HG03135 (cell line): ENCODE data around the gene MAP2K7.
"Not testable (repeated sequence)": the region's sequence is repeated elsewhere in the genome, so short reads cannot be mapped to it uniquely, and the experiment has no call there.

Experiments
- ATAC-seq: cut with Tn5 transposase; IDR thresholded peaks from one replicate; pipeline ENCODE4 v1.9.1; 2021; ENCODE audit warnings: mild to moderate bottlenecking, moderate library complexity; ENCODE audit not compliant: unreplicated experiment

Gene MAP2K7

DNA sequence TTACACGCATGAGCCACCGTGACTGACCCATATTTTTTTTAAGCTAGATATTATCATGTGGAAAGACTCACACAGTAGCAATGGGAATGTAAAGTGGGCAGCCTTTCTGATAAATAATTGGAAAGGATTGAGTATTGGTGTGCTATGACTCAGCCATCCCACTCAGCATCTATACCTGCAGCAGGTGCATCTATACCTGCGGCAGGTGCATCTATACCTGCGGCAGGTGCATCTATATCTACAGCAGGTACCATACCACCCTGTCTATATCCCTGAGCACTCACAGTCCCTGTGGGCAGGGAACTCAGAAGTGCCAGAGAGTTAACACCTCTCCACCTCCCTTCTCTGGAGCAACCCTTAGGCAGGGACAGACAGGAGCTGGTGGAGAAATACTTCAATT is 20.6 kb upstream of the MAP2K7 start:
- no peak for ATAC-seq

DNA sequence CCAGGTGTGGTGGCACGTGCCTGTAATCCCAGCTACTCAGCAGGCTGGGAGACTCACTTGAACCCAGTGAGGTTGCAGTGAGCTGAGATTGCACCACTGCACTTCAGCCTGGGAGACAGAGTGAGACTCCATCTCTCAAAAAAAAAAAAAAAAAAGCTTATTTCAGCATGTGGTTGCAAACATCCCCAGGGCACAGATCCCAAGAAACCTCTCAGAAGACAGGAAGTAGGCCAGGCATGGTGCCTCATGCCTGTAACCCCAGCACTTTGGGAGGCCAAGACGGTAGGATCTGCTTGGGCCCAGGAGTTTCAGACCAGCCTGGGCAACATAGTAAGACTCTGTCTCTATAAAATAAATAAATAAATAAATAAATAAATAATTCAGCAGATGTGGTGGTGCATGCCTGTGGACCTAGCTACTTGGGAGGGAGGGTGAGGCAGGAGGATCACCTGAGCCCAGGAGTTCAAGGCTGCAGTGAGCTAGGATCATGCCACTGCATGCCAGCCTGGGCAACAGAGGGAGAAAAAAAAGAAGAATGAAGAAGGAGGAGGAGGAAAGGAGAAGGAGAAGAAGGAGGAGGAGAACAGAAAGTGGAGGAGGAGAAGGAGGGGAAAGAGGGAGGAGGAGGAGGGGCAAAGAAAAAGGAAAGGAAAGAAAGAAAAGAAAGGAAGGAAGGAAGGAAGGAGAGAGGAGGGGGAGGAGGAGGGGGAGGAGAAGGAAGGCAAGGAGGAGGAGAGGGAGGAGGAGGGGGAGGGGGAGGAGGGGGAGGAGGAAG is 19.7 kb upstream of the MAP2K7 start:
- ATAC-seq = no peak

DNA sequence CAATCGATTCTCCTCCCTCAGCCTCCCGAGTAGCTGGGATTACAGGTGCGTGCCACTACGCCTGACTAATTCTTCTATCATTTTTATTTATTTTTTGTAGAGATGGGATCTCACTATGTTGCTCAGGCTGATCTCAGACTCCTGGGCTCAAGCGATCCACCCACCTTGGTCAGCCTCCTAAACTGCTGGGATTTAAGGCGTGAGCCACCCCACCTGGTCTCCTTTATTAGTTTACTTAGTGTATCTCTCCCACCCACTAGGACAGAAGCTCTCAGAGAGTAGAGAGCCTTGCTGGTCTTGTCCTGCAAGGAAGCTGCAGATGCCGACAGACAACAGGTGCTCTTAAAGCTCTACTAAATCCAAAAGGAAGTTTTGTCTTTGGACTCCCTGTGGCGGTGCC is 17.9 kb upstream of the MAP2K7 start:
- no peak for ATAC-seq

DNA sequence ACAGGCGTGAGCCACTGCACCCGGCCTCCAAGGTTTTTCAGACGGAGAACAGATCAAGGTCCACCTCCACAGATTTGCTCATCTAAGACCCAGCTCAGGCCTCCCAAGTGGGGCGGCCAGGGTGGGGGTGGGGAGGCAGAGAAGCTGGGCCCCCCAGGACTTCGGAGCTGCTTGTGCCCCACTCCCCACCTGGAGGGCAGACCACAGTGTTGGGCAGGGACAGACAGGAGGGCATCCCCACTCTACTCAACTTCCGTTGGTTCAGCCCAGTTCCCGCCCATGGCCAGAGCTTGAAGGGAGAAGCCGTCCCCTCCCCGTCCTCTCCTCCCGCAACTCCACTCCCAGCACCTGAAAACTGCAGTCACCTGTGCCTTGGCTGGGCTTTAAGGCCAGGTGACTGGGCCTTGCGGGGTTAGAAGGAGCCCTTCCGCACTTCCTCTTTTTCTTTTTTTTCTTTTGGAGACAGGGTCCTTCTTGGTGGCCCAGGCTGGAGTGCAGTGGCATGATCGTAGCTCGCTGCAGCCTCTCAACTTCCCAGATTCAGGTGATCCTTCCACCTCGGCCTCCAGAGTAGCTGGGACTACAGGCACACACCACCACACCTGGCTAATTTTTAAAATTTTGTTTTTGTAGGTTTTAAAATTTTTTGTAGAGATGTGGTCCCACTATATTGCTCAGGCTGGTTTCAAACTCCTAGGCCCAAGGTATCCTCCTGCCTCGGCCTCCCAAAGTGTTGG is 16.1 kb upstream of the MAP2K7 start:
- no peak for ATAC-seq

DNA sequence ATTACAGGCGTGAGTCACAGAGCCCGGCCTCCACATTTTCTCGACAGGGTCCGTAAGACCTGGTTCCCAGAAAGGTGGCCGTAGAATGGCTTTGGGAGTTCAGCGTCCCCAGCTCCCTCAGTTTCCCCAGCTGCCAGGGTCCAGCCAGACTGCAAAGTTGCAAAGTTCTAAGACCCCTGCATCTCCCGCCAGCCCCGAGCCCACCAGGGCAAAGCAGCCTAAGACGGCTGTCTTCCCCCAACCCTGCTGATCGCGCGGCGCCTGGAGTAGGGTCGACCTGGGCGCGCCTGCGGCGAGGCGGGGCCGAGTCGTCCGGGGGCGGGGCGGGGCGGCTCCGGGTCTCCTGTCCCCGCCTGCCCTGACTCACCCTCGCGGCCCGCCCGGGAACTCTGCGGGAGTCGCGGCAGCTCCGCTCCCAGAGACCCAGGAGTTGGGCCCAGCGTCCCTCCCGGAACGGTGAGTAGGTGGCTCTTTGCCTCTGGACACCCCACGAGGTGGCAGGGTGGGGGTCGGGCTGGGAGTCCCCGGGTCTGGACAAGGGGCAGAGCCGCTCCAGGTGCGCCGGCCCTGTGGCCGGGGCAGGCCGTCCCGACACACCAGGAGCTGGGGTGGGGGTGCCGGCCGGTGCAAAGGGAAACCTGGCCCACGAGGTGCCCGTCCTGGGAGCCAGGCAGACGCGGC is 15.4 kb upstream of the MAP2K7 start, which contains the start of gene LRRC8E:
Gene LRRC8E (plus strand): TSS at position 366 of the 681 bp plus-strand sequence. CDS start 7,094 bp downstream, outside the sequence.
- ATAC-seq = no peak

DNA sequence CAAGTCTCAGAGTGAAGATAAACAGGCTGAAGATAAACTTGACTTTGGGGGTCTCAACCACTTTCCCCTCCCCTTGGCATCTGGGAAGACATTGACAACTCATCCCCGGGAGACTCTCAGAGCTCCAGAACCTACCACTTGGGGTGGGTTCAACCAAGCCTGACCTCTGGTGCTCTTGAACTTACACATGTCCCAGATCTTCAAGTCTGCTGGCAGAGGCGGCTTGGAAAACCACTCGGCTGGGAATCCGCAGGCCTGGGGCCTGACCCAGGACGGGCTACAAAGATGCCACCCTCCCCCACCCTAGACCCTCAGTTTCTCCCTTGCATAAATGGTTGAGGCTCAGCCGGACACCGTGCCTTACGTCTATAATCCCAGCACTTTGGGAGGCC is 14.9 kb upstream of the MAP2K7 start:
- no peak for ATAC-seq

DNA sequence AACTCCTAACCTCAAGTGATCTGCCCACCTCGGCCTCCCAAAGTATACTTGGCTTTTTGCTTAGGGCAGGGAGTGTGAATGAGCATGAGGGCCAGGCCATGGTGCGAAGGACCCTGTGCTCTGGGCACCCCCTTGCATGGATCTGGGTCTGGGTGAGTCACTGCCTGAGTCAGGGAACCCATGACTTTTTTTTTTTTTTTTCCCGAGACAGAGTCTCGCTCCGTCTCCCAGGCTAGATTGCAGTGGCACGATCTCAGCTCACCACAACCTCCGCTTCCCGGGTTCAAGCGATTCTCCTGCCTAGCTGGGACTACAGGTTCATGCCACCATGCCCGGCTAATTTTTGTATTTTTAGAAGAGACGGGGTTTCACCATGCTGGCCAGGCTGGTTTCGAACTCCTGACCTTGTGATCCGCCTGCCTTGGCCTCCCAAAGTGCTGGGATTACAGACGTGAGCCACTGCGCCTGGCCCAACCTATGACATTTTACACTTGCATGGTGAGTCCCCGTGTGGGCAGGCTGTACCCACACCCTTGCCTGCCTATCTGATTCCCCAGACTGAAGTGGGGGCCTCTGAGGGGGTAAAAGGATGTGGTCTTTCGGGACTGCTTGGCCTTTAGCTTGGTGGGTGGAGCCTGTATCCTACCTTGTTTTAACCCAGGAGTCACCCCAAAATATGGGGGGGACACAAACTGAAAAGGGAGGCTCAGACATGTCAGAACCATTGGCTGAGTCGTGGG is 10.1 kb upstream of the MAP2K7 start:
- not testable (repeated sequence) for ATAC-seq

DNA sequence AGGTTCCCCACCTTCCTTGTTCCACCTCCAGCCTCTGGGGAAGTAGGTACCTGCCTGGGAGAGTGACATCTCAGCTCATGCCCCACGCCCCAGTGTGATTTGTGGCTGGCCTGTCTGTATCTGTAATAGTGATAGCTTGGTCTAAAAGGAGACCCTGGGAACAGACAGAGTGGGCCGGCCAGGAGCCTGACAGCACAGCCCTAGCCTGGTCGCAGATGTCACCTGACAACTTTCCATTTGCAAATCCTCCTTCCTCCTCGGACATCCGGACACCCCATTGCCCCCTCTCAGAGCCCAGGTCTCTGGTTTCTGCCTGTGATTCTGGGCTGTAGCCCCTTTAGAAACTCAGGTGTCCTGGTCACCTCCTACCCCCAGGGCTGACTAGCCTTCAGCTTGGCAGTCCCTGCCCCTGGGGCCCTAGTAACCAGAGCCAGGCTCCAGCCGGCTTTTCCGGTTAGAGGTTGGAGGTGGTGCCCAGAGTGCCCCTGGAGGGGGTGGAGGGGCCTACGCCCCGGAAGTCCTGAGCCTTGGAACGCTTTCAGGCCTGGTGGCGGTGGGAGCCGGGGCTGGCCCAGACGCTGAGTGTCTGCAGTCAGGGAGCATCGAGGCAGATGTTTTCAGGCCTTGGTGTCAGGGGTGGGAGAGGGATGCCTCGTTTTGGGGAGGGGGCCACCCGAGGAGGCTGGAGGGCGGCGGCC is 8.9 kb upstream of the MAP2K7 start:
- no peak for ATAC-seq

DNA sequence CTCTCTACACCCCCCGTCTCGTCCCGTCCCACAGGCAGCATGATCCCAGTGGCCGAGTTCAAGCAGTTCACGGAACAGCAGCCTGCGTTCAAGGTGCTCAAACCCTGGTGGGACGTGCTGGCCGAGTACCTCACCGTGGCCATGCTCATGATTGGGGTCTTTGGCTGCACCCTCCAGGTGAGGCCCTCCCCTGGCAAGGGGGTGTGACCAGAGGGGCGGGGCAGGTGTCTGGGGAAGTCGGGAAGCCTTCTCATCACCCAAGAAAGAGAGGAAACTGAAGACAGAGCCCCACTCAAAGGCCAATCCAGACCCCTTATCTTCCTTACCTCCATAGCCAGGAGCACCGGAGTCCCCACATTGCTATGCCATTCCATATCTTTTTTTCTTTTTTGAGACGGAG is 8.1 kb upstream of the MAP2K7 start:
- ATAC-seq = no peak

DNA sequence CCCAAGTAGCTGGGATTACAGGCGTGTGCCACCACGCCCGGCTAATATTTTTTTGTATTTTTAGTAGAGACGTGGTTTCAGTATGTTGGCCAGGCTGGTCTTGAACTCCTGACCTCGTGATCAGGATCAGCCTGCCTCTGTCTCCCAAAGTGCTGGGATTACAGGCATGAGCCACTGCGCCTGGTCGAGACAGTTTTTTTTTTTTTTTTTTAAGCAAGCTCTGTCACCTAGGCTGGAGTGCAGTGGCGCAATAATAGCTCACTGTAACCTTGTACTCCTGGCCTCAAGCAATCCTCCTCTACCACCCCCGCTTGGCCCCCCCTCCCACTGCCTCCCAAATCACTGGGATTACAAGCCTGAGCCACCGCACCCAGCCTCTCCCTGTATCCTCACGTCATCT is 6.4 kb upstream of the MAP2K7 start:
- no peak for ATAC-seq

DNA sequence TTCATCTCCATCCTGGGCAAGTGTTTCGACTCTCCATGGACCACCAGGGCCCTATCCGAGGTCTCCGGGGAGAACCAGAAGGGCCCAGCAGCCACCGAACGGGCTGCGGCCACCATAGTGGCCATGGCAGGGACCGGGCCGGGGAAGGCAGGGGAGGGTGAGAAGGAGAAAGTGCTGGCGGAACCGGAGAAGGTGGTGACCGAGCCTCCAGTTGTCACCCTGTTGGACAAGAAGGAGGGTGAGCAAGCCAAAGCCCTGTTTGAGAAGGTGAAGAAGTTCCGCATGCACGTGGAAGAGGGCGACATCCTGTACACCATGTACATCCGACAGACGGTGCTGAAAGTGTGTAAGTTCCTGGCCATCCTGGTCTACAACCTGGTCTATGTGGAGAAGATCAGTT is 4.7 kb upstream of the MAP2K7 start:
- no peak for ATAC-seq

DNA sequence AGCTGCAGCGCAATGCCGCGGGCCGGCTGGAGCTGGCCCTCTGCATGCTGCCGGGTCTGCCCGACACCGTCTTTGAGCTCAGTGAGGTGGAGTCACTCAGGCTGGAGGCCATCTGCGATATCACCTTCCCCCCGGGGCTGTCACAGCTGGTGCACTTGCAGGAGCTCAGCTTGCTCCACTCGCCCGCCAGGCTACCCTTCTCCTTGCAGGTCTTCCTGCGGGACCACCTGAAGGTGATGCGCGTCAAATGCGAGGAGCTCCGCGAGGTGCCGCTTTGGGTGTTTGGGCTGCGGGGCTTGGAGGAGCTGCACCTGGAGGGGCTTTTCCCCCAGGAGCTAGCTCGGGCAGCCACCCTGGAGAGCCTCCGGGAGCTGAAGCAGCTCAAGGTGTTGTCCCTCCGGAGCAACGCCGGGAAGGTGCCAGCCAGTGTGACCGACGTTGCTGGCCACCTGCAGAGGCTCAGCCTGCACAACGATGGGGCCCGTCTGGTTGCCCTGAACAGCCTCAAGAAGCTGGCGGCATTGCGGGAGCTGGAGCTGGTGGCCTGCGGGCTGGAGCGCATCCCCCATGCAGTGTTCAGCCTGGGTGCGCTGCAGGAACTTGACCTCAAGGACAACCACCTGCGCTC is 3.8 kb upstream of the MAP2K7 start:
- no peak for ATAC-seq

DNA sequence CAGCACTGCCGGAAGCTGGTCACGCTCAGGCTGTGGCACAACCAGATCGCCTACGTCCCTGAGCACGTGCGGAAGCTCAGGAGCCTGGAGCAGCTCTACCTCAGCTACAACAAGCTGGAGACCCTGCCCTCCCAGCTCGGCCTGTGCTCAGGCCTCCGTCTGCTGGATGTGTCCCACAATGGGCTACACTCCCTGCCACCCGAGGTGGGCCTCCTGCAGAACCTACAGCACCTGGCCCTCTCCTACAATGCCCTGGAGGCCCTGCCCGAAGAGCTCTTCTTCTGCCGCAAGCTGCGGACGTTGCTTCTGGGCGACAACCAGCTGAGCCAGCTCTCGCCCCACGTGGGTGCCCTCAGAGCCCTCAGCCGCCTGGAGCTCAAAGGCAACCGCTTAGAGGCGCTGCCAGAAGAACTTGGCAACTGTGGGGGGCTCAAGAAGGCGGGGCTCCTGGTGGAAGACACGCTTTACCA is 3.2 kb upstream of the MAP2K7 start:
- no peak for ATAC-seq

DNA sequence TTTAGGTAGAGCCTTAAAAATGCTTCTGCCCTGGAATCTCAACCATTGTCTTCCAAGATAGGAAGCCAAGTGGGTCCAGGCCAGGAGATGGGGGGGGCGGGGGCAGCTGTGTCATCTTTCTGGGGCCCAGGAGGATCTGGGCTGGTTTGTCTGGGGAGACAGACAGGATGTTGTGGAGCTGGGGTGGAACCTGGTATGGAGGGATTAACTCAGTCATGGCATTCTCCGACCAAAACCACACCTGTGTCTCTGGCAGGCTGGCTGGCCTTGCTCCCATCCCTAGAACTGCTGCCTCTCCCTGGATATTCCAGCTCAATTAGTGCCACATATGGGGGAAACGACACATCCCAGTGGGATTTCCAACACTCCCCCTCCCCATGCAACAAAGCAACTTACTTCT is 2.7 kb upstream of the MAP2K7 start:
- no peak for ATAC-seq

DNA sequence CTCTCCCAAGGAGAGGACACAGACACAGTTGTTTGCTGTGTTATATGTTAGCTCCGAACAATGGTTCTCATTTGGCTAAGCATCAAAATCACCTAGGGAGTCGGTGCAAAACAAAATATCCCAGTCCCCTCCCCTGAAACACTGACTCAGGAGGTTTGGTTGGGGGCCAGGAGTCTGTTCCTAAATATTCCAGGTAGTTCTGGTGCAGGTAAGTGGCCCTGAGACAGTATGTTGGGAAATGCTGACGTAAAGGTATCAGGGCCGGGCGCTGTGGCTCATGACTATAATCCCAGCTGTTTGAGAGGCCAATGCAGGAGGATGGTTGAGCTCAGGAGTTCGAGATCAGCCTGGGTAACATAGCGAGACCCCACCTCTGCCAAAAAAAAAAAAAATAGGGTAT is 2.3 kb upstream of the MAP2K7 start:
- no peak for ATAC-seq

DNA sequence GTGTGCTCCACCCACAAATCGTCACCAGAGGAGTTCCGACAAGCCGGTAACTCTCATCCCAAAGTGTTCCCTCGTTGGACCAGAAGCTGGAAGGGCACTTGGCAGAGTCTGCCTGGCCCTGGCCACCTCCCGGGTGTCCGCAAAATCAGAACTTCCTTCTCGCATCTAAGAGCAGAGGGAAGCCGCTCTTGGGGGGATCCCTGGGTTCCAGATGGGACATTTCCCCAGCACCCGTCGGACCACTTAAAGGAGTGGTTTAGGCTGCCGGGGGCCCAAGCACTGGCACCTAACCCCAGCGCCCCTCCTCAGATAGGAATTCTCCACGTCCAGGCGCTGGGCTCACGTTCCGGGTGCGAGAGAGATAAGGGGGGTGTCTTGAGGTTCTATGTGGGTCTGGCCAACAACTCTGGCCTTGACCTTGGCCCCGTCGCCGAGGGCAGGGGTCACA is 857 bp upstream of the MAP2K7 start:
- peak; percentile 1 for ATAC-seq

DNA sequence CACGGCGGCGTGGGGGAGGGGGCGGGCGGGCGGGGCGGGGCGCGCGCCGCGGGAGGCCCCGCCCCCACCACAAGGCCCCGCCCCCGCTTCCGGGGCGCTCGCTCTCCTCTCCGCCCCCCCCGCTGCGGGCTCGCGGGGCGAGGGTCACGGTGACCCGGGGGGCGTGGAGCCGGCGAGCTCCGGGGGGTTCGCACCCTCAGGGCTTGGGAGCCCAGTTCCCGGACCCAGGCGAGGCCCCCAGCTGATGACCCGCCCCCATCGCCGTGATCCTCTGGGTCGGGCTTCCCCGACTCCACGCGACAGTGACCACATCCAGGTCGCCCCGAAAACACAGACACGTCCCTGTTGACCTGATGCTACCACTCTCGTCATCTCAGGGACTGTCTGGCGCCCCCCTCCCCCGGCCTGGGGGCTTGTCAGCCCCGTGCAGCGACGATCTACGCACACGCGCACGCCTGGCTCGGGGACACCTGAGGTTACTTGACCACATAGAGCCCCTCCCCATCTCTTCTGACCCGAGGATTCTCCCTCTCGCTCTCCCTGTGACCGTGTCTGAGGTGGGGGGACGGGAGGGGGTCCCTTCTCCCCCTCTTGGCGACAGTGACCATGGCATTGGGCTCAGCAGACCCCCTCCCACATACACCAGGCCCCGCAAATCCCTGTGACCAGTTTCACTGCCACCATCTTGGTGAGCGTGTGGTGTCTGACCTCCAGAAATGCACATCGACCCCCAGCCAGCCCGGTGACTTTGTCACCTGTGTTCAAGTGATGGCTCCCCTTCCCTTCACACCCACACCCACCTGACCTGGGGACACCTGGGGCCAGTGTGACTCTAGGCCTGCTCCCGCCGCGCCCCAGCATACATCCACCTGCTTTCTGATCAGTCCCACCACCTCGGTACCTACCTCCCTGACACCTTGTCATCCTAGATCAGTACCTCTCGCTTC is 670 bp downstream of the MAP2K7 start:
- peak; percentile 20 for ATAC-seq

DNA sequence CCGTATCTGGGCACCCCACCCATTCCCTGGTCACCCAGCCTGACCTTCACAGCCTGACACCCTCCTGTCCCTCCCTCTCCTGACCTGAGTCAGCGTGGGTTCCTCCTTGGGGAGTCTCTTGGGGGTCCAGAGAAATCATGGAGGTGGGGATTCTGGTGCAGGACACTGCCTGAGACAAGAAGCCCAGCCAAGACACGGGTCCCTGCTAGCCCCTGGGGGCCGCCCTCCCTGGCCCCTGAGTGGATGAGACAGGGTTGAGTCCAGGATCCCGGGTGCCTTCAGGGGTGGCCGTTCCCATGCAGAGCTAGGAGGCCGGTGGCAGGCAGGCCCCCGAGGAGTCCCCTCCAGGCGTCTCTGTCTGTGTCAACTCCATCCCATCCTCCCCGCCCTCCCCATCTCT is 1.6 kb downstream of the MAP2K7 start:
- ATAC-seq = no peak

DNA sequence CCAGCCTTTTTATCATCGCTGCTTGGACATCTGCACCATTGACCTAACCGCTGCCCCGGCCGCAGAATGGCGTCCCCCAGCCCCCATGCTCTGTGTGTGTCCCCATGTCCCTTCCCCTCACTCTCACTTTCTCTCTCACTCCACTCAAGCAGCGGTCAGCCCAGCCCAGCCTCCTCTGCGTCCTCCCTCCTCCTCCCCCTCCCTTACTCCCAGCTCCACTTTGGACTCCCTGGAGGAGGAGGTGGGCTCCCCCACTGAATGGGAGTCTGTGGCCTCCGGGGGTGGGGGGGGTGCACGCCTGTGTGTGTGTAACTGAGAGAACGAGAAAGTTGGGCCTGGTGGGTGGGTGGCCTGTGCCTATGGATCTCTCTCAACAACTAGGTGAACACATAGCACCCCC is 2.2 kb downstream of the MAP2K7 start:
- no peak for ATAC-seq
